GM12878 (cell line): ENCODE measurements around the gene CYP51A1.

Experiments
- CTCF ChIP-seq, 3 experiments: IDR thresholded peaks in 2 of 3; conservative IDR thresholded peaks in 1 of 3; 2 replicates each; pipeline ENCODE4 v1.5.1; 2011; ENCODE audit warnings: low read depth in 3 of 3, low read length in 3 of 3, mild to moderate bottlenecking in 3 of 3, control low read depth in 2 of 3, moderate library complexity in 2 of 3, inconsistent platforms in 1 of 3, mixed read lengths in 1 of 3; ENCODE audit not compliant: control insufficient read depth in 2 of 3, insufficient read depth in 1 of 3; ENCODE audit errors: extremely low read depth in 1 of 3
- EZH2 ChIP-seq: IDR thresholded peaks from 2 replicates; pipeline ENCODE4 v1.6.1; 2012; ENCODE audit warnings: low read depth, mild to moderate bottlenecking, control low read depth, inconsistent platforms, low read length, borderline replicate concordance; ENCODE audit not compliant: control insufficient read depth
- FOS ChIP-seq: IDR thresholded peaks from 3 replicates; pipeline ENCODE4 v1.6.1; 2011; ENCODE audit warnings: borderline replicate concordance; ENCODE audit not compliant: insufficient read length; ENCODE audit errors: extremely low read depth
- RAD21 ChIP-seq: IDR thresholded peaks from 2 replicates; pipeline ENCODE4 v1.6.1; 2011; ENCODE audit warnings: mild to moderate bottlenecking, low read depth, low read length, moderate library complexity; ENCODE audit not compliant: insufficient read depth
- SIN3A ChIP-seq: IDR thresholded peaks from 2 replicates; pipeline ENCODE4 v1.6.1; 2012; ENCODE audit warnings: low read depth, low read length, improper control_type of control experiment
- USF2 ChIP-seq: IDR thresholded peaks from 2 replicates; pipeline ENCODE4 v1.6.1; 2011; ENCODE audit warnings: low read depth, low read length, improper control_type of control experiment, borderline replicate concordance

GRCh38 chr7:92150450-92151017, 16.3 kb upstream of the CYP51A1 start:
- TF ChIP-seq USF2 (no peak), EZH2 (no peak), RAD21 (no peak), FOS (no peak), CTCF (IDR thresholded peaks at IDR 0.05 in 2 of 3, conservative IDR thresholded peaks at IDR 0.05 in 1 of 3; ENCODE audit: control insufficient read depth in 2 of 3, extremely low read depth in 1 of 3, insufficient read depth in 1 of 3, low read depth in 3 of 3, low read length in 3 of 3) (no peak), SIN3A (no peak)
